ENCODE measurements around the gene LETM1. TPM values are rescaled to one million over a fixed set of nuclear protein-coding genes. Genes with fewer than 3 reads are reported as not detected.
A peak's percentile ranks its signal among the peaks of the same experiment; 100 is the strongest.
"Not testable (repeated sequence)": the region's sequence is repeated elsewhere in the genome, so short reads cannot be mapped to it uniquely, and the experiment has no call there.

LETM1 gene
- total and polyA plus RNA-seq, 2 experiments from 2014 or later = 22.5 to 53.3 TPM

GRCh38 chr4:1836650-1837049 lies 19.3 kb downstream of the LETM1 start:
- H3K9me3 ChIP-seq (ENCODE audit: low read depth) = no peaks in the 10 kb centered on the region
- no peaks in the 10 kb centered on the region for H3K27me3 ChIP-seq
- TF ChIP-seq CTCF (IDR thresholded peaks at IDR 0.05; ENCODE audit: low read depth, low read length) = no peak
- H3K36me3 ChIP-seq = peaks cover 14% of the 10 kb centered on the region
- no peak overlapping the region for H3K4me3 ChIP-seq
- no peak overlapping the region for H3K27ac ChIP-seq
- no peak for DNase-seq (ENCODE audit: low read depth in 1 of 2, low spot score in 1 of 2)
- peaks cover 7% of the 10 kb centered on the region for H3K4me1 ChIP-seq (ENCODE audit: low read depth)

- peaks cover 20% of the 10 kb centered on the region for H3K36me3 ChIP-seq
- not testable (repeated sequence) for H3K27ac ChIP-seq
Measured at GRCh38 chr4:1835836-1836235, 20.1 kb downstream of the LETM1 start.

GRCh38 chr4:1834047-1834775 lies 21.7 kb downstream of the LETM1 start:
- Histone ChIP-seq H3K36me3 (peaks cover 14% of the 10 kb centered on the region), H3K9me3 (ENCODE audit: low read depth) (no peaks in the 10 kb centered on the region)
- DNase-seq (ENCODE audit: low read depth in 1 of 2, low spot score in 1 of 2) = peak in 1 of 2 donors; percentile 25

More at GRCh38 chr4:1835836-1836235, 20.1 kb downstream of the LETM1 start:
- DNase-seq (ENCODE audit: low read depth in 1 of 2, low spot score in 1 of 2); H3K9me3 ChIP-seq (ENCODE audit: low read depth); H3K4me3 ChIP-seq; H3K27me3 ChIP-seq; H3K4me1 ChIP-seq (ENCODE audit: low read depth): not testable (repeated sequence)

GRCh38 chr4:1833307-1834046 lies 22.5 kb downstream of the LETM1 start:
- peak overlapping the region; percentile 79 for H3K27ac ChIP-seq

More at GRCh38 chr4:1834047-1834775, 21.7 kb downstream of the LETM1 start:
- Histone ChIP-seq H3K4me1 (ENCODE audit: low read depth) (peaks cover 7% of the 10 kb centered on the region), H3K27me3 (no peaks in the 10 kb centered on the region), H3K27ac (peak overlapping the region; percentile 79), H3K4me3 (no peak overlapping the region)
- no peak for TF ChIP-seq CTCF (IDR thresholded peaks at IDR 0.05; ENCODE audit: low read depth, low read length)

GRCh38 chr4:1832690-1833089 lies 23.3 kb downstream of the LETM1 start:
- Histone ChIP-seq H3K9me3 (ENCODE audit: low read depth) (no peaks in the 10 kb centered on the region), H3K27ac (no peak overlapping the region), H3K4me3 (no peak overlapping the region), H3K36me3 (peaks cover 10% of the 10 kb centered on the region), H3K4me1 (ENCODE audit: low read depth) (peaks cover 7% of the 10 kb centered on the region), H3K27me3 (no peaks in the 10 kb centered on the region)
- no peak for DNase-seq (ENCODE audit: low read depth in 1 of 2, low spot score in 1 of 2)
- TF ChIP-seq CTCF (IDR thresholded peaks at IDR 0.05; ENCODE audit: low read depth, low read length) = no peak

More at GRCh38 chr4:1833307-1834046, 22.5 kb downstream of the LETM1 start:
- no peaks in the 10 kb centered on the region for H3K27me3 ChIP-seq
- H3K36me3 ChIP-seq = peaks cover 10% of the 10 kb centered on the region
- no peak overlapping the region for H3K4me3 ChIP-seq
- no peak for TF ChIP-seq CTCF (IDR thresholded peaks at IDR 0.05; ENCODE audit: low read depth, low read length)
- DNase-seq (ENCODE audit: low read depth in 1 of 2, low spot score in 1 of 2) = no peak
- peaks cover 7% of the 10 kb centered on the region for H3K4me1 ChIP-seq (ENCODE audit: low read depth)
- H3K9me3 ChIP-seq (ENCODE audit: low read depth) = no peaks in the 10 kb centered on the region

- no peak overlapping the region for H3K4me3 ChIP-seq
- H3K9me3 ChIP-seq (ENCODE audit: low read depth) = no peaks in the 10 kb centered on the region
- DNase-seq (ENCODE audit: low read depth in 1 of 2, low spot score in 1 of 2) = no peak
- TF ChIP-seq CTCF (IDR thresholded peaks at IDR 0.05; ENCODE audit: low read depth, low read length) = no peak
- no peak overlapping the region for H3K27ac ChIP-seq
- H3K36me3 ChIP-seq = peaks cover 10% of the 10 kb centered on the region
- H3K27me3 ChIP-seq = no peaks in the 10 kb centered on the region
- peaks cover 7% of the 10 kb centered on the region for H3K4me1 ChIP-seq (ENCODE audit: low read depth)
Measured at GRCh38 chr4:1831331-1831730, 24.6 kb downstream of the LETM1 start.
